ENCODE results near the gene TBPL1.

TBPL1 gene

DNA sequence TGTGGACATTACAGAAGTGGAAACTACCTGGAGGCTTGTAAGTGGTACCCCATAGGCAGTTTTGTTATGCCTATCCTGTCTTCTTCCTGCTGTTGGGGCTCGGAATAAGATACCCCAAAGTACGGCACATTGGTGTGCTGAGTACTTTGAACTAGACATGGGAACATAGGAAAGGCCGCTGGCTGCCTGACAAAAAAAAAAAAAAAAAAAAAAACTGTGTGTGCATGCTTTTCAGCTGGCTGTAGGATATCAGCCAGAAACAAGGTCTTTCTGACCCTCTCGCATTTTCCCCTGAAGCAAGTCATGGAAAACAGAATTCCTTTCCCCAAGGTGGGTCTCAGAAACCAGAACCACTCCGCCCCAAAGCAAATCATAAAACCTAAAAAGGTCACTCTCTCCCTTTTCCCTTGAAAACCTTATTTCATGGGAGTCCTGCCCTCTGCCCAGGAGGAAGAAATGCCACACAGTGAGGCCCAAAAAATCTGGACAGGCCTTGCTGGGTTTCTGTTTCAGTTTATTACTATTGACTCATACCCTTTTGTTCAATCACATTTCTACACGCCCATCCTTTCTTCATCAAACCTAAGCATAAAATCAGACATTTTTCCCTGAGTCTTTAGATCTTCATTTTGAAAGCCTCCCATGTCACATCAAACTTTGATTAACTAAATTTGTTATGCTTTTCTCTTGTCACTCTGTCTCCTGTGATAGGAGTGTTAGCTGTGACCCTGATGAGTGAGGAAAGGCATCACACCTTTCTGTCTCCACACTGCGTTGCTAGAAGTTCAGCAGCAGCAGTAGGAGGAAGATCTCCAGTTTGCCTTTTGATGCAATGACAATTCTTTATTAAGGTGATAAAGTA is 82.2 kb downstream of the TBPL1 start:
- FAIRE-seq (no peak), DNase-seq (ENCODE audit: insufficient read length, low spot score) (no peak)

DNA sequence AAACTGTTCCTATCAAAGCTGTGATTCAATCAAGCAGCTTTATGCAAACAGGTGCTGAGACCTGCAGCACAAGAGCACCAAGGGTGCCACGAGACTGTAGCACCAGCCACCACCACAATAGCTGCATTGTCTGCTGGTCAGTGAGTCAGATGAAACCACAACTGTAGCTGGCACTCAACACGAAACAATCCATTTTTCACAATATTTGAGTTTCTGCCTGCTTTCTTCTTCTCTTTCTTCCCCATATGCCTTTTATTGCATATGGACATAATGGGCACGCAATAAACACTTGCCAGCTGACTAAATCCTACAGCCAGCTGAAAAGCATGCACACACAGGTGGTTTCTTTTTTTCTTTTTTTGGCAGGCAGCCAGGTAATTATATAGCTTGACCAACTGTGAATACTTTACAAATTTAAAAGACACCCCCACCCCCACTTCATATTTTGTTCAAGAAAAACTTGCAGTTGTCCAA is 82.8 kb downstream of the TBPL1 start:
- FAIRE-seq = peak; percentile 9
- no peak for DNase-seq (ENCODE audit: insufficient read length, low spot score)

- FAIRE-seq (no peak), DNase-seq (ENCODE audit: insufficient read length, low spot score) (no peak)
Measured at GRCh38 chr6:134039116-134039515, 86.1 kb downstream of the TBPL1 start.

Data from HTR-8/SVneo (cell line).